HepG2 (cell line): ENCODE measurements around the gene CITED4.

ENCODE experiments used
- MED1 ChIP-seq: sonication (generic); formaldehyde crosslinking; IDR thresholded peaks from 2 replicates; pipeline ENCODE4 v1.4.0; 2020; ENCODE audit warnings: missing genetic modification reagents
- POLR2A ChIP-seq, 2 experiments: IDR thresholded peaks; 2 replicates each; pipeline ENCODE4 v1.6.1; 2011; ENCODE audit warnings: low read depth in 2 of 2, low read length in 2 of 2, mild to moderate bottlenecking in 1 of 2, moderate library complexity in 1 of 2; ENCODE audit not compliant: insufficient read depth in 1 of 2
- THAP7 ChIP-seq: sonication (generic); formaldehyde crosslinking; IDR thresholded peaks from 2 replicates; pipeline ENCODE4 v1.8.1; 2023; ENCODE audit warnings: mild to moderate bottlenecking, missing genetic modification reagents
- ZBTB42 ChIP-seq: sonication (generic); formaldehyde crosslinking; IDR thresholded peaks from 2 replicates; pipeline ENCODE4 v1.5.0; 2020; ENCODE audit warnings: mild to moderate bottlenecking, missing genetic modification reagents
- TF ChIP-seq, protein P1 (sequence below): sonication (generic); formaldehyde crosslinking; IDR thresholded peaks from 2 replicates; pipeline ENCODE4 v1.5.0; 2020; ENCODE audit warnings: mild to moderate bottlenecking, missing genetic modification reagents, moderate library complexity

DNA sequence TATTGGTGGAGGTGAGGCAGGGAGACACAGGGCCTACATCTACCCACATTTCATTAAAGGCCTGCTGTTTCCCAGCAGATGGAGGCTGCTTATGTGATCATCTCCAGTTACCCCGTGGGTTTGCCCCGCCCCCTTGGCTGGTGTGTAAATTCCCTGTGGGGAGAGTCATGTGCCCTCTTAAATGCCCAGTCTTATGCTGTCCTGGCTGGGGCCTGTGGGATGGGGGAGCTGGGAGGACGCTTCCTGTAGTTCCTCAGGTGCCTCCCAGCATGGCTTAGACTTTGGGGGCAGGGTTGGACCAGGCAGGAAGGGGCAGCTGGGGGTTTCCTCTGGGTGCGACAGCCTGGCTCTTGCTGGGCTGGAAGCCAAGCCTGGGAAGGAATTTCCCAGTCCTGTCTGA, 15.5 kb upstream of the CITED4 start:
- TF ChIP-seq ZBTB42 (CRISPR knock-in tag) (no peak), MED1 (no peak), THAP7 (CRISPR knock-in tag) (no peak), POLR2A (IDR thresholded peaks at IDR 0.05; ENCODE audit: insufficient read depth in 1 of 2, low read depth in 2 of 2, low read length in 2 of 2) (no peak)
- TF ChIP-seq, protein P1, sequence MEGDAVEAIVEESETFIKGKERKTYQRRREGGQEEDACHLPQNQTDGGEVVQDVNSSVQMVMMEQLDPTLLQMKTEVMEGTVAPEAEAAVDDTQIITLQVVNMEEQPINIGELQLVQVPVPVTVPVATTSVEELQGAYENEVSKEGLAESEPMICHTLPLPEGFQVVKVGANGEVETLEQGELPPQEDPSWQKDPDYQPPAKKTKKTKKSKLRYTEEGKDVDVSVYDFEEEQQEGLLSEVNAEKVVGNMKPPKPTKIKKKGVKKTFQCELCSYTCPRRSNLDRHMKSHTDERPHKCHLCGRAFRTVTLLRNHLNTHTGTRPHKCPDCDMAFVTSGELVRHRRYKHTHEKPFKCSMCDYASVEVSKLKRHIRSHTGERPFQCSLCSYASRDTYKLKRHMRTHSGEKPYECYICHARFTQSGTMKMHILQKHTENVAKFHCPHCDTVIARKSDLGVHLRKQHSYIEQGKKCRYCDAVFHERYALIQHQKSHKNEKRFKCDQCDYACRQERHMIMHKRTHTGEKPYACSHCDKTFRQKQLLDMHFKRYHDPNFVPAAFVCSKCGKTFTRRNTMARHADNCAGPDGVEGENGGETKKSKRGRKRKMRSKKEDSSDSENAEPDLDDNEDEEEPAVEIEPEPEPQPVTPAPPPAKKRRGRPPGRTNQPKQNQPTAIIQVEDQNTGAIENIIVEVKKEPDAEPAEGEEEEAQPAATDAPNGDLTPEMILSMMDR = no peak
